ENCODE results near the gene S100A8.

GRCh38 chr1:153404086-153404635 is 13.3 kb upstream of the S100A8 start:
- TF ChIP-seq CTCF (IDR thresholded peaks at IDR 0.05; ENCODE audit: insufficient read depth, low read length, poor library complexity, severe bottlenecking): no peak
- TF ChIP-seq EZH2phosphoT487 (conservative IDR thresholded peaks at IDR 0.05; ENCODE audit: low read length): no peak
